Right lobe of liver (tissue), 6 donors: Measurements from ENCODE around the gene PRKACG. TPM values are rescaled to one million over a fixed set of nuclear protein-coding genes. Genes with fewer than 3 reads are reported as not detected.

Experiments
- ATAC-seq, 4 donors: fragments of 200-7000 bp; cut with Tn5 transposase; one replicate each; pipeline ENCODE4 v1.9.1; 2020; ENCODE audit warnings: mild to moderate bottlenecking in 4 of 4, moderate library complexity in 4 of 4
- DNase-seq, 3 donors: peaks; one replicate each; pipeline ENCODE4 v3.0.0-alpha.2; 2020
- H3K27ac ChIP-seq, 3 donors: fragments of 200-600 bp; one replicate each; pipeline ENCODE4 v1.8.0; 2022
- H3K27me3 ChIP-seq, 2 donors: fragments of 200-600 bp; one replicate each; pipeline ENCODE4 v1.8.0; 2022
- H3K36me3 ChIP-seq, 4 donors: fragments of 200-600 bp; sonication (generic) in 1 of 4; one replicate each; pipeline versions ENCODE4 v1.5.1 to v1.8.0; 2017 to 2022; ENCODE audit warnings: control low read depth in 1 of 4
- H3K4me1 ChIP-seq, 4 donors: fragments of 200-600 bp; sonication (generic) in 1 of 4; one replicate each; pipeline versions ENCODE4 v1.5.1 to v1.8.0; 2017 to 2022; ENCODE audit warnings: control low read depth in 1 of 4
- H3K4me3 ChIP-seq, 3 donors: fragments of 200-600 bp; one replicate each; pipeline ENCODE4 v1.8.0; 2022
- H3K9me3 ChIP-seq, 4 donors: fragments of 200-600 bp; sonication (generic) in 1 of 4; one replicate each; pipeline versions ENCODE4 v1.5.1 to v1.8.0; 2017 to 2022; ENCODE audit warnings: control low read depth in 1 of 4
- POLR2A ChIP-seq: fragments of 450-650 bp; IDR thresholded peaks from one replicate; pipeline ENCODE4 v1.6.1; 2017; ENCODE audit warnings: antibody characterized with exemption, mild to moderate bottlenecking
- WGBS: methylation state at CpG from one replicate; pipeline ENCODE4 v1.1.6; 2018; ENCODE audit warnings: low coverage, low lambda C conversion rate; ENCODE audit not compliant: insufficient coverage; ENCODE audit errors: missing lambda C conversion rate; 5-methylcytosine and 5-hydroxymethylcytosine counted together
- intact Hi-C, 2 donors: fragments of 100-400 bp; cut with DNase I; formaldehyde crosslinking; loops; one replicate each; pipeline versions ENCODE4 v1.11.2 to v1.14.1; 2022
- total RNA-seq, 6 experiments: library from RNA; depleted of rRNA in 2 of 6; stranded (reverse); fragments of >200 nt in 2 of 6; fragmentation: NEBNext Ultra II Directional in 3 of 6; extraction: Animal tissue kit (Norgen Biotek cat#: 25700) in 3 of 6; gene quantifications; one replicate each; pipeline versions ENCODE4 v1.1.0 to v1.2.4, GENCODE V29; 2016 to 2023
- TF ChIP-seq, protein P1 (sequence below), 4 donors: fragments of 200-600 bp in 3 of 4; fragments of 450-650 bp in 1 of 4; IDR thresholded peaks; one replicate each; pipeline versions ENCODE4 v1.5.1 to v1.8.0; 2016 to 2022; ENCODE audit warnings: antibody characterized with exemption in 4 of 4, mild to moderate bottlenecking in 2 of 4
- donor health status: DM: no; HTN: yes; CAD: no.
- donor health status: DM: no; HTN: no; CAD: no.
- donor health status: DM: no; HTN: no; CAD: no.
- donor health status: DM: no; HTN: yes; CAD: no.
- donor health status: DM: no; HTN: yes; CAD: no.

Gene PRKACG
- total RNA-seq, 6 experiments from 2014 or later, result not detected

DNA sequence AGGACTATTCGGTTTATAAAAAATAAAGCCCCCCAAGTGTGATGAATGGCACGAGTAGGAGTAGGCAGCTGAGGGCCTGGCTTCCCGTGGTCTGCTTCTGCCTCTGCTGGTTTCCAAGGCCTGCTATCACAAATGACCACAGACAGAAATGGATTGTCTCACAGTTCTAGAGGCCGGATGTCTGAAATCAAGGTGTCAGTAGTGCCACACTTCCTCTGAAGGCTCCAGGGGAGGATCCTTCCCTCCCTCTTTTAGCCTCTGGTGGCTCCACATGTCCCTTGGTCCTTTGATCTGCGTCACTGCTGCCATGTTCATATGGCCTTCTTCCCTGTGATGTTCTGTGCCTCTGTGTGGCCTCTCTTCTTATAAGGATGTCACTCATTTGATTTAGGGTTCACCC is 15.1 kb downstream of the PRKACG start:
- no peak overlapping the region for H3K4me3 ChIP-seq
- no peak for TF ChIP-seq POLR2A
- TF ChIP-seq, protein P1, sequence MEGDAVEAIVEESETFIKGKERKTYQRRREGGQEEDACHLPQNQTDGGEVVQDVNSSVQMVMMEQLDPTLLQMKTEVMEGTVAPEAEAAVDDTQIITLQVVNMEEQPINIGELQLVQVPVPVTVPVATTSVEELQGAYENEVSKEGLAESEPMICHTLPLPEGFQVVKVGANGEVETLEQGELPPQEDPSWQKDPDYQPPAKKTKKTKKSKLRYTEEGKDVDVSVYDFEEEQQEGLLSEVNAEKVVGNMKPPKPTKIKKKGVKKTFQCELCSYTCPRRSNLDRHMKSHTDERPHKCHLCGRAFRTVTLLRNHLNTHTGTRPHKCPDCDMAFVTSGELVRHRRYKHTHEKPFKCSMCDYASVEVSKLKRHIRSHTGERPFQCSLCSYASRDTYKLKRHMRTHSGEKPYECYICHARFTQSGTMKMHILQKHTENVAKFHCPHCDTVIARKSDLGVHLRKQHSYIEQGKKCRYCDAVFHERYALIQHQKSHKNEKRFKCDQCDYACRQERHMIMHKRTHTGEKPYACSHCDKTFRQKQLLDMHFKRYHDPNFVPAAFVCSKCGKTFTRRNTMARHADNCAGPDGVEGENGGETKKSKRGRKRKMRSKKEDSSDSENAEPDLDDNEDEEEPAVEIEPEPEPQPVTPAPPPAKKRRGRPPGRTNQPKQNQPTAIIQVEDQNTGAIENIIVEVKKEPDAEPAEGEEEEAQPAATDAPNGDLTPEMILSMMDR (IDR thresholded peaks at IDR 0.05), result no peak
- DNase-seq (no peak), ATAC-seq (no peak)
- WGBS, result 44% methylated on average over 5 of the region's 5 CpGs
- no peaks in the 10 kb centered on the region for H3K9me3 ChIP-seq
- no peak overlapping the region for H3K27ac ChIP-seq
- intact Hi-C loops, result no loop called here
- no peaks in the 10 kb centered on the region for H3K36me3 ChIP-seq
- H3K27me3 ChIP-seq, result no peaks in the 10 kb centered on the region
- no peaks in the 10 kb centered on the region for H3K4me1 ChIP-seq

GRCh38 chr9:68998385-68998784 is 15.5 kb downstream of the PRKACG start:
- no peaks in the 10 kb centered on the region for H3K9me3 ChIP-seq
- no peaks in the 10 kb centered on the region for H3K36me3 ChIP-seq
- 29% methylated on average over 4 of the region's 4 CpGs for WGBS
- H3K4me3 ChIP-seq, result no peak overlapping the region
- H3K4me1 ChIP-seq, result no peaks in the 10 kb centered on the region
- TF ChIP-seq, protein P1 (IDR thresholded peaks at IDR 0.05), result no peak
- TF ChIP-seq POLR2A, result no peak
- H3K27ac ChIP-seq, result no peak overlapping the region
- intact Hi-C loops, result no loop called here
- DNase-seq (no peak), ATAC-seq (no peak)
- H3K27me3 ChIP-seq, result no peaks in the 10 kb centered on the region

- intact Hi-C loops, result no loop called here
Observed at GRCh38 chr9:68997666-68998065, 16.2 kb downstream of the PRKACG start.

GRCh38 chr9:68996462-68996861 is 17.5 kb downstream of the PRKACG start:
- WGBS, result 52% methylated on average over 5 of the region's 5 CpGs
- TF ChIP-seq, protein P1 (IDR thresholded peaks at IDR 0.05), result no peak
- TF ChIP-seq POLR2A, result no peak
- Histone ChIP-seq H3K4me3 (no peak overlapping the region), H3K9me3 (no peaks in the 10 kb centered on the region), H3K27ac (no peak overlapping the region), H3K27me3 (no peaks in the 10 kb centered on the region), H3K4me1 (no peaks in the 10 kb centered on the region), H3K36me3 (no peaks in the 10 kb centered on the region)
- DNase-seq, result no peak
- intact Hi-C loops, result no loop called here
- ATAC-seq, result peak in 1 of 4 donors; percentile 15

More at GRCh38 chr9:68997666-68998065, 16.2 kb downstream of the PRKACG start:
- no peak overlapping the region for H3K27ac ChIP-seq
- no peak for ATAC-seq
- no peaks in the 10 kb centered on the region for H3K4me1 ChIP-seq
- no peak for DNase-seq
- WGBS, result 52% methylated on average over 3 of the region's 3 CpGs
- H3K27me3 ChIP-seq, result no peaks in the 10 kb centered on the region
- no peaks in the 10 kb centered on the region for H3K9me3 ChIP-seq
- no peak overlapping the region for H3K4me3 ChIP-seq
- no peaks in the 10 kb centered on the region for H3K36me3 ChIP-seq
- TF ChIP-seq, protein P1 (IDR thresholded peaks at IDR 0.05), result no peak
- no peak for TF ChIP-seq POLR2A

GRCh38 chr9:68995776-68996175 is 18.1 kb downstream of the PRKACG start:
- 28% methylated on average over 3 of the region's 3 CpGs for WGBS
- DNase-seq (no peak), ATAC-seq (no peak)
- Histone ChIP-seq H3K27me3 (no peaks in the 10 kb centered on the region), H3K27ac (no peak overlapping the region), H3K9me3 (no peaks in the 10 kb centered on the region), H3K4me1 (no peaks in the 10 kb centered on the region), H3K36me3 (no peaks in the 10 kb centered on the region), H3K4me3 (no peak overlapping the region)
- intact Hi-C loops, result no loop called here
- no peak for TF ChIP-seq POLR2A
- TF ChIP-seq, protein P1 (IDR thresholded peaks at IDR 0.05), result no peak
